LNCAP (cell line): Measurements from ENCODE around the gene CDA.

ENCODE experiments used
- CTCF ChIP-seq: fragments of 450-650 bp; IDR thresholded peaks from 2 replicates; pipeline ENCODE4 v1.5.1; 2017; ENCODE audit warnings: mild to moderate bottlenecking

Gene CDA

GRCh38 chr1:20634065-20634593 lies 45.2 kb downstream of the CDA start:
- TF ChIP-seq CTCF: no peak

- TF ChIP-seq CTCF: no peak
These were observed 45.7 kb downstream of the CDA start for GRCh38 chr1:20634594-20635084.

- no peak for TF ChIP-seq CTCF
These were observed 48.0 kb downstream of the CDA start for GRCh38 chr1:20636785-20637347.

- peak; percentile 62 for TF ChIP-seq CTCF
These were observed 51.3 kb downstream of the CDA start for GRCh38 chr1:20640183-20640597.

GRCh38 chr1:20641975-20642374 lies 53.1 kb downstream of the CDA start:
- TF ChIP-seq CTCF: no peak

GRCh38 chr1:20643080-20643479 lies 54.2 kb downstream of the CDA start:
- TF ChIP-seq CTCF: no peak

- TF ChIP-seq CTCF: no peak
These were observed 55.5 kb downstream of the CDA start for GRCh38 chr1:20644416-20644815.

- no peak for TF ChIP-seq CTCF
These were observed 56.5 kb downstream of the CDA start for GRCh38 chr1:20645414-20645813.
